Measurements from ENCODE around the gene CHST3. TPM values are rescaled to one million over a fixed set of nuclear protein-coding genes. Genes with fewer than 3 reads are reported as not detected.

The CHST3 gene
- total RNA-seq, 1 experiment from 2014 or later = 6.1 TPM

DNA sequence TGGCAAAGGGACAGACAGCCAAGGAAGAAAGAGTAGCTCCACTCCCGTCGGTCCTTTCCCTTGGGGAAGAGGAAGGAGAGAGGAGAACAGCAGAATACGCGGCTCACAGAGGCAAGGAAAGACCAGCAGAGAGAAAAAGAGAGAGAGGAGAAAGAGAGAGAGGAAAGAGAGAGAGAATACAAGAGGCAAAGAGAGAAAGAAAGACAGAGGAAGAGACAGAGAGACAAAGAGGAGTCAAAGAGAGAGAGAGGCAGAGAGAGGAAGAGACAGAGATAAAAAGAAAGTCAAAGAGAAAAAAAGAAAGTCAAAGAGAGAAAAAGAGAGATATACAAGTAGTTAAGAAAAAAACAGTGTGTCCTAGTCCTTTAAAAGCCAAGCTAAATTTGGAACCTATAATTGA is 23.4 kb upstream of the CHST3 start:
- Histone ChIP-seq H3K56ac (ENCODE audit: insufficient read length, low read depth, low read length) (no peak overlapping the region), H2BK120ac (ENCODE audit: low read depth, low read length, poor library complexity, severe bottlenecking) (no peak overlapping the region), H3K4me2 (ENCODE audit: insufficient read depth, insufficient read length, low read length) (no peak overlapping the region), H3K4me1 (ENCODE audit: insufficient read depth, low read length) (no peaks in the 10 kb centered on the region), H2BK12ac (ENCODE audit: insufficient read length, low read depth, low read length) (no peak overlapping the region), H3K9ac (ENCODE audit: extremely low read depth, insufficient read length, low read length) (no peak overlapping the region), H4K20me1 (ENCODE audit: control insufficient read depth, insufficient read depth, insufficient read length) (no peaks in the 10 kb centered on the region), H2BK15ac (ENCODE audit: low read depth, low read length) (no peak overlapping the region), H4K91ac (ENCODE audit: insufficient read length, low read depth, low read length) (no peak overlapping the region), H3K23me2 (ENCODE audit: insufficient read length, low read depth, low read length, poor library complexity, severe bottlenecking) (no peaks in the 10 kb centered on the region), H2AFZ (ENCODE audit: low read length) (no peak overlapping the region), H3K14ac (ENCODE audit: insufficient read depth, low read length) (no peak overlapping the region), H2BK20ac (ENCODE audit: low read depth, low read length, poor library complexity, severe bottlenecking) (no peak overlapping the region), H3T11ph (ENCODE audit: low read length) (no peak overlapping the region), H3K9me3 (ENCODE audit: control insufficient read depth, low read depth, low read length) (peaks cover 4% of the 10 kb centered on the region), H2AK5ac (ENCODE audit: insufficient read length, low read length) (no peak overlapping the region), H3K4ac (ENCODE audit: low read depth, low read length) (no peak overlapping the region), H2BK5ac (ENCODE audit: insufficient read length, low read length) (no peak overlapping the region), H4K5ac (ENCODE audit: insufficient read length, low read depth, low read length) (no peak overlapping the region), H4K8ac (replicated peaks; ENCODE audit: insufficient read length, low read depth, low read length) (no peak overlapping the region), H3K18ac (ENCODE audit: insufficient read length, low read depth, low read length) (no peak overlapping the region), H3K79me1 (ENCODE audit: insufficient read depth, low read depth, low read length, poor library complexity, severe bottlenecking) (no peaks in the 10 kb centered on the region), H3K79me2 (ENCODE audit: insufficient read depth, low read length) (no peaks in the 10 kb centered on the region), H3K27ac (ENCODE audit: insufficient read length, low read depth, low read length) (no peak overlapping the region), H3K23ac (ENCODE audit: insufficient read length, low read depth, low read length) (no peak overlapping the region), H3K27me3 (ENCODE audit: insufficient read depth, low read length) (no peaks in the 10 kb centered on the region)
- Mint-ChIP-seq H3K4me1 (peaks cover 2 to 4% of the 10 kb centered on the region in 2 experiments; a peak in 1 of 4 replicates), H3K4me3 (no peak overlapping the region), H3K27ac (no peak overlapping the region), H3K36me3 (ENCODE audit: insufficient read depth in 1 of 3, low read depth in 3 of 3) (peaks cover under 1 to 2% (median under 1%) of the 10 kb centered on the region in 3 experiments; a peak in 5 of 7 replicates), H3K9me3 (peaks cover 9 to 23% of the 10 kb centered on the region in 2 experiments), H3K27me3 (ENCODE audit: low read depth) (peaks cover 4% of the 10 kb centered on the region)
- TF ChIP-seq, protein P1, sequence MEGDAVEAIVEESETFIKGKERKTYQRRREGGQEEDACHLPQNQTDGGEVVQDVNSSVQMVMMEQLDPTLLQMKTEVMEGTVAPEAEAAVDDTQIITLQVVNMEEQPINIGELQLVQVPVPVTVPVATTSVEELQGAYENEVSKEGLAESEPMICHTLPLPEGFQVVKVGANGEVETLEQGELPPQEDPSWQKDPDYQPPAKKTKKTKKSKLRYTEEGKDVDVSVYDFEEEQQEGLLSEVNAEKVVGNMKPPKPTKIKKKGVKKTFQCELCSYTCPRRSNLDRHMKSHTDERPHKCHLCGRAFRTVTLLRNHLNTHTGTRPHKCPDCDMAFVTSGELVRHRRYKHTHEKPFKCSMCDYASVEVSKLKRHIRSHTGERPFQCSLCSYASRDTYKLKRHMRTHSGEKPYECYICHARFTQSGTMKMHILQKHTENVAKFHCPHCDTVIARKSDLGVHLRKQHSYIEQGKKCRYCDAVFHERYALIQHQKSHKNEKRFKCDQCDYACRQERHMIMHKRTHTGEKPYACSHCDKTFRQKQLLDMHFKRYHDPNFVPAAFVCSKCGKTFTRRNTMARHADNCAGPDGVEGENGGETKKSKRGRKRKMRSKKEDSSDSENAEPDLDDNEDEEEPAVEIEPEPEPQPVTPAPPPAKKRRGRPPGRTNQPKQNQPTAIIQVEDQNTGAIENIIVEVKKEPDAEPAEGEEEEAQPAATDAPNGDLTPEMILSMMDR (conservative IDR thresholded peaks at IDR 0.05) = no peak
- DNase-seq = no peak
- no CpG with 5 or more reads among the region's 4 CpGs for WGBS (ENCODE audit: extremely low coverage, insufficient read length, low lambda C conversion rate)

Data from H9 (cell line).